ENCODE results near the gene QSOX2.

Gene QSOX2

DNA sequence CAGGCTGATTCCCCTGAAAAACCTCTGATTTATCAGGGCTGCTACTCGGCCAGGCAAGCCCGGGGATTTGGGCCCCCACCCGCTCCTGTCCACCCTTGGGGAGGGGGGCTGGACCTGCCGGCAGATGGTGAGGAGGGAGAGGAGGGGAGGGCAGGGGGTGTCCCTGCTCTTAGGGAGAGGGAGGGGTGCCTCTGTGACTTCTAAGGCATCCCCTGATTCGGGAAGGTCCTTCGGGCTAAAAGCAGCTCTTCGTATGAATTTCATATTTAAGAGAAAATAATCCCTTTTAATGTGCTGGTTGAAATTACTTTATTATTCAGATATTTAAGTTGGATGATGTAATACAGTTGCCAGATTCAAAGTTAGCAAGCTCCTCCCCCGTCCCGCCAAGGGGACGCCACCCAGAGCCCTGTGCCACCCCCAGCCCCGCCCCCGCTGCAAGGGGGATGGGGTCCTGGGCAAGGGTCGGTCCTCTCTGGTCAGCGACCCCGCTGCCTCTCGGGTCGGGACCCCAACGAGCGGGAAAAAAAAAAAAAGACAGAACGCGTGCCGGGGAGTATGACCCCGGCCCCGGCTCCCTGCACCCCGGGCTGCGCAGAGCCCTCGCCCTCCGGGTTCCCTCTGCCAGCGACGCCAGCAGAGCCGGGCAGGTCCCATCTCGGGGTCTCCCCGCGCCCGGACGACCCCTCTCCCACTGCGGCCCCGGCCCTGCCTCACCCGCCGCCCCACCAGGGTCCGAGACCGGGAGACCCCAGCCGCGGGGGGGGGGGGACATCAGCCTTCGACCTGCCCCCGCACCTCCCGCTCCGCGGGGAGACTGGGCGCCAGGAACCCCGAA, 53.1 kb downstream of the QSOX2 start:
- no peak for DNase-seq (ENCODE audit: low spot score)

DNA sequence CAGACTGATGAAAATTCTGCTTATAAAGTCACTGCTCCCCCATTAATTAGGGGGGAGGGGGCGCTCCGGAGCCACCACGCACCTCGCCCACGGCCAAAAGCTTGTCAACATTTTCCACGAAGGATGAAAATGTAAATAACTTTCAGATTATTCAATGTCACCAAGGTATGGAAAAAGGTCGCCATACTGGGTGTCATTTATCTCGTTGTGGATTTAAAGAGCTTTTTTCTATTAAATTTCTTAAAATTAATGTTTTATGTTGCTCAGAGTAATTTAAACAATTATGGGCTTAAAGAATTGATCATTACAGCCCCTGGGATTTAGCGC, 53.7 kb downstream of the QSOX2 start:
- DNase-seq (ENCODE audit: low spot score) = no peak

DNA sequence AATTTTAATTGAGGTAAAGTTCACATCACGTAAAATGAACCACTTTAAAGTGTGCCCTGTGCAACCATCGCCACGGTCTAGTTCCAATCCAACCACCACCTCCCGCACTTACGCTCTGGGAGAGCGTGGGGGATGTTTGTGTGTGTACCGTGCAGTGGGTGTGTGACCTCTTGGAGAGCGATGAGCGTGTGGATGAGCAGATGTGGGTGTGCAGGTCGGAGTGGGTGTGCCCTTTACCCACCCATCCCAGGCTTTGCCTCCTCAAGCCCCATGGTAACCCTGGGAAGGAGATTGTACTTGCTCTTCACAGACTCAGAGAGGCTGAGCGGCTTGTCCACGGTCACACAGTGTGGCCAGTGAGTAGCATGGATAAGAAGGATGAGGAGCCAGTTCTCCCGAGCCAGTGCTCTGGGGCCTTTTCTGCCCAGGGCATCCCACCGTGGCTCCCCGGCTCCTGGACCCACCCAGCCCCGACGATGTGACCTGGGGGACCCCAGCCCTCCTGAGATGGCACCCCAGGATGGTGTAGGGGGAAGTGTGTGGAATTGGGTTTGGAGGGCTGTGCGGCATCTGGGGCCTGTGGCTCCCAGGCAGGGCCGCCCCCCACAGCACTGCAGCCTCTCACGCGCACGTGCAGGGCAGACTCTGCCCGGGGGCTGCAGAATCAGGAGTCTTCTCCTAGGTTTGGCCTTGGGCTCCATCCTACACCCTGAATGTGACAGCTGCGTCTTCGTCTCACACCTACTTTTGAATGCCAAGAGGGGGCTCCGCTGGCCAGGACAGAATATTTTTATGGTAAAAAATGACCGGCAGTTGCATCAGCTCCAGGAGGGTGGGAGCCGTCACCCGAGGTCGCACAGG, 54.3 kb downstream of the QSOX2 start:
- DNase-seq (ENCODE audit: low spot score) = no peak

DNA sequence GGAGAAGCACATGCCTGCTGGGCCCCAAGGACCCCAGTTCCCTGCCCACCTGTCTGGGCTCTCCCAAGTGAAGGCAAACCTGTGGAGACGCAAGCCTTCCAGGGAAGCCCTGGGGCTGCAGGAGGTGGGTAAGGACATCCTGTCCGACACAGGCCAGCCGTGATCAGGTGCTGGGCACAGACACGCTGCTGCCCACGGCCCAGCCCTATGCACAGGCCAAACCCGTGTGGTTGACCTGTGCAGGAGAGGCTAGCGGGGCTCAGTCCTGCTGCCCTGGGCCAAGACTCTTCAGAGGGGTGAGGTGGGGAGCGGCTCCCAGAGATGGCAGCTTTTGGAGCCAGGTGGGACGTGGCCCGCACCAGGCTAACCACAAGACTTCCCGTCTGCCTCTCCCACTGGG, 55.0 kb downstream of the QSOX2 start:
- DNase-seq (ENCODE audit: low spot score) = no peak

DNA sequence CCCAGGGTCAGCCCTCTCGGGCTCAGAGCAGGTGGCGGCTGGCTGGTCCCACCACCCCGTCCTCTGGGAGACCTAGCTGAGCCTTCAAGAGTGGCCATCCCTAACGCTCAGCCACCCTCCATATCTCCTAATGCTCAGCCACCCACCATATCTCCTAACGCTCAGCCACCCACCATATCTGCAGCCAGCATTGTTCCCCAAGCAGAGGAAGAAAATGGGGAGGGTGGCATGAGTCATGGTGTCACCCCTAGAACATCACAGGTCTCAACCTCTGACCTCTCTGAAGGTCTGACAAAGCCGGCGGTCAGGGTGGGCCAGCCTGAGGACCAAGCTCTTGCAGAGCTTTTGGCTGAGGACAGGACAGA, 55.4 kb downstream of the QSOX2 start:
- DNase-seq (ENCODE audit: low spot score) = no peak

DNA sequence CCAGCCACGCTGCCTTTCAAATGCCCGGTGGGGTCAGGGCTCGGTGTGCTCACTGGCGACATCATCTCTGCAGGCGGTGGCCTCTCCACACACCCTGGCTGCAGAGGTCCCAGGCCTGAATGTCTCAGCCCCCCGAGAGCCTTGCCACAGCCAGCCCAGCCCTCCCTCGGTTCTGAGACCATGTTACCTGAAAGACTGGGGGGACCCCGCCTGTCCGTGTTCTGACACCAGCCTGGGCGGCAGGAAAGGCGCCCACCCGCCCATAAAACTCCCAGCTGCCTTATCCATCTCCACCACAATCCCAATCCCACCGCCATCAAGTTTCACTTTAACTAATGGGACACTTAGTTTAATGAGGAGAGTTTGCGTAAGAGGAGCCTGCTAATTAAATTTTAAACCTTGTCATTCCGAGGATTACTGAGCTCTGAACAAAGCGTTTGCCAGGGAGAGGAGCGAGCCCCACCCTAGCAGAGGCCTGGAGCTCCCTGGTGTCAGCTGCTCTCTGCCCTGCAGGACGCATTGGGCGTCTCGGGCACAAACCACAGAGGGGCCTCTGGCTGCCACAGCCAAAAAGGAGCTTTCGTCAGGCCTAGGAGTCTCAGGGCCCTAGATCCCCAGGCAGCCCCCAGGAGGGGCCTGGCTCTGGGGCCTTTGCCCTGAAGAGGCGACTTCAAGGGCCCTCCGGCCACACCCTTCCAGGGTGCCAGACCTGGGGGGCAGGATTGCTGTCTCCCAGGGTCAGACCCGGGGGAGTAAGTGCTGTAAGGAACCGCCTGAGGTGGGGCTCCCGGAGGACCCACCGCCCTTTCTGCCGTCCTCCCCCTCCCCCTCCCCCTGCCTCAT, 56.0 kb downstream of the QSOX2 start:
- DNase-seq (ENCODE audit: low spot score) = no peak

DNA sequence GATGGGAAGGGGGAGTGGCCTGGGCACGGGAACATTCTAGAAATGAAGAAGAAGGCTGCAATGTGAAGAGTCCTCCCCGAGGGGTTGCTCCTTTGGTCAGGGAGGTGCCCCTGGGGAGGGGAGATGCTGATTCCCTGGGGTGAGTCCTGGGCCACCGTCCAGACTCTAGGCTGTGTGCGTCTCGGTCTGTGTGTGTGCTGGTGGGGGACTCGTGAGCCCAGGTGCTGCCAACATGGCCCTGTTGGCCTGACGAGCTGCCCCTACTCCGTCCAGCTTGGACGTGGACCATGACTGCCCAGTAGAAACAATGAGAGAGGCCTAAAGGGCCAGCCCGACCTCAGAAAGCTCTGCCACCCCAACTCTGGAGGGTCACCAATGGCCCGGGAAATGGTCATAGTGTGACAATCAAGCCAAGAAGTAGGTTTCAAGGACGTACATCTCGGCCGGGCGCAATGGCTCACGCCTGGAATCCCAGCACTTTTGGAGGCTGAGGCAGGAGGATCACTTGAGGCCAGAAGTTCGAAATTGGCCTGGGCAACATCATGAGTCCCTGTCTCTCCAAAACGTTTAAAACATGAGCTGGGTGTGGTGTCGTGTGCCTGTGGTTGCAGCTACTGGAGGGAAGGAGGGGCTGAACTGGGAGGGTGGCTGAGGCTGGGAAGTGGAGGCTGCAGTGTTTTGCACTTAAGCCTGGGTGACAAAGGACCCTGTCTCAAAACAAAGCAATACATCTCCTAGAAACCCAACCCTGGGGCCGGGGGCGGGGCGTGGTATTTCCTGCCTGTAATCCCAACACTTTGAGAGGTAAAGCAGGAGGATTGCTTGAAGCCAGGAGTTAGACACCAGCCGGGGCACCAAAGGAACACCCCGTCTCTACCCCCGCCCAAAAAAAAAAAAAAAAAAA, 57.7 kb downstream of the QSOX2 start:
- no peak for DNase-seq (ENCODE audit: low spot score)

DNA sequence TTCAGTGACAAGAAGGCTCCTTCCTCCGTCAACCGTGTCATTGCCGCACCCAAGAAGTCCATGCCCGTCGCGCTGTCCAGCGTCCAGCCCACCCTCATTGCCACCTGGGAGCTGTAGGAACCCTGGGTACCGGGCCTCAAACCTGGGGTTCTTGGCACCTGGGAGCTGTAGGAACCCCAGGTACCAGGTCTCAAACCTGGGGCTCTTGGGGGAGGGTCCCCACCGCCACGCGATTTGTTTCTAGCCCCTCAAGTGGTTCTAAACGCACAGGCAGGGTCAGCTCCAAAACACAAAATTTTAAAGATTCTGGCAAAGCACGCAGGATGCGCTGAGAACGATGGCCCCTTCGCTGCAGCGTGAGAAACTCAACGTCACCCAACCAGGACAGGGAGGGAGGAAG, 58.4 kb downstream of the QSOX2 start:
- DNase-seq (ENCODE audit: low spot score) = no peak

DNA sequence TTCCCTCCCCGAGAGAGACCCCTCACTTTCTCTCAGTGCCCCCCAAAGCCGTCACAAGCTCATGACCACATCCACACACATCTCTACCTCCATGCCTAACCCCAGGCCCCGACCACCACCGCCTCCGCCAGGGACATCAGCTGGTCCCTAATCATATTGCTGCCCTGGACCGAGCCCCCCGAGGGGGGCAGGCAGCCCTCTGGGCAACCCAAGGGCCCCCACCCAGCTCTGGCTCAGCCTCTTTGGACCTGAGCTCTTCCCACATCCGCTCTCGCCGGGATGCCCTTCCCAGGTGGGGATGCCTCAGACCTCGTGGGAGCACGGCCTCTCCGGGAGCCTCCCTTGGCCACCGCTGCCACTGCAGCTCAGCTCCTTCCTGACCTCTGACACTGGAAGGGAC, 59.2 kb downstream of the QSOX2 start:
- DNase-seq (ENCODE audit: low spot score) = no peak

DNA sequence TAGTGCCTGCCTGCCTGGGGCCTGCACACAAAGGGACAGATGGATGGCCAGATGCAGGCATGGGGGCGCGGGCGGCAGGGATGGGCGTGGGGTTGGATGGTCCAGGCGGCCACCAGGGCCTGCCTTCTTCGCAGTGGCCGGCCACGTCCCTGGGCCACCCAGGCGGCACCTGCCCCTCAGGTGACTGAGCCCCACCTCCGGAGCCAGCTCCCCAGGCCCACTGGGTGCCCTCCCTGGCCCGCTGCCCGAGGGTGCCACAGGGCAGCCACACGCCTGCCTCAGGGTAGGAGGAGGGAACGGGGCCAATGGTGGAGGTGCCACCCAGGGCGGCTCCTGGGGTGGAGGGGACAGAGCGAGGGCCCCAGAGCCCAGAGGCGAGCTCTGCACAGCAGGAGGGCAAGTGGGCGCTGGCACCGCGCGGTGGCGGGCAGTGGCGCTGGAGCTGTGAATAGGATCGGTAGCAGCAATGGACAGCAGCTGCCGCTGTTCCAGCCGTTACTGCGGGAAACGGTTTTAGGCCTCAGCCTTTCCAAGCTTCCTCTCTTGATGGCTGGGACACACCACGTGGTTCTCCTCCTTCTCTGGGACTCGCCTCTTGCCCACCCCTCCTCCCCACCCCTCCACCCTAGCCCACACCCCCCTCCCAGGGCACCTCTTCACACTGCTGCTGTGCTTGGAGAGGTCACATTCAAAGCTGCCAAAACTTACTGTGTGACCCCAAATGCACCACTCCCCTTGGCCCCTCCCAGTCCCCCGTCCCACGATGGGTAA, 59.8 kb downstream of the QSOX2 start:
- no peak for DNase-seq (ENCODE audit: low spot score)

DNA sequence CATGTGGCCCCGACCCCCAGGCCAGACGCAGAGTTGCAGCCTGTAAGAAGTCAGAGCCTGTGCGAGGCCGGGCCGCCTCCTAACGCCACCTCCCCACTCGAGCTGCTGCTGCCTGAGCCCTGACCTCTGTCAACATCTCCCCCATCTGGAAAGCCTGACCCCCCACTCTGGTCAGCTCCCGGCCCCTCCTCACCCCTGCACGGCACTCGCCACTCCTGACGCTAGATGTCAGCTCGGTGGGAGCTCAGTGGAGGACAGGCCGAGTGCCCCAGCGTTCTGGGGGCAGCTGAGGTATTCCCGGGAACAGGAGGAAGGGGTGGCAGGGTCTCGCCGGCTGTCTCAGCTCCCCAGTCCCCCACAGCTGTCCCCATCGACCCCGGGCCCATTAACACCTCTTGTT, 60.5 kb downstream of the QSOX2 start:
- no peak for DNase-seq (ENCODE audit: low spot score)

DNA sequence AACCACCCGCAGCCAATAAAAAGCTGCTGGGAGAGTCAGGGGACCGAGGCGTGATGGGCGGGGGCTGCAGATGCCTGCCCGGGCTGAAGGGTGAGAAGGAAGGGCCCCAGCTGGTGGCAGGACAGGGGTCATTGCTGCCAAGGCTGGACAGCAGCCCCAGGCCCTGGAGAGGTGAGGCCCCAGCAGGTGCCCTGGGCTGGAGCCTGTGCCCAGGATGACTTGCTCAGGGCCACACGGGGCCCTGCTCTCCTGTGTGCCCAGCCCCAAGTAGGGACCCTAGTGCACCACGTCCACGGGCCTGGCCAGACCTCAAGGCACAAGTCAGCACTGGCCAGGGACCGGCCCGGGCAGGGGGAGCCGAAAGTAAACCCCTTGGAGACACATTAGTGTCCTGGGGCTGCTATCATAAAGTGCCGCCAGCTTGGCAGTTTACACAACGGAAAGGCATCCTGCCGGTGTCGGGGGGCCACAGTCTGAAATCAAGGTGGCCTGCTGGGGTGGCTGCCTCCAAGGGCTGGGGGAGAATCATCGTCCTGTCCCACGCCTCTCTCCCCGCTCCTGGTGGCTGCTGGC, 62.7 kb downstream of the QSOX2 start:
- no peak for DNase-seq (ENCODE audit: low spot score)

DNA sequence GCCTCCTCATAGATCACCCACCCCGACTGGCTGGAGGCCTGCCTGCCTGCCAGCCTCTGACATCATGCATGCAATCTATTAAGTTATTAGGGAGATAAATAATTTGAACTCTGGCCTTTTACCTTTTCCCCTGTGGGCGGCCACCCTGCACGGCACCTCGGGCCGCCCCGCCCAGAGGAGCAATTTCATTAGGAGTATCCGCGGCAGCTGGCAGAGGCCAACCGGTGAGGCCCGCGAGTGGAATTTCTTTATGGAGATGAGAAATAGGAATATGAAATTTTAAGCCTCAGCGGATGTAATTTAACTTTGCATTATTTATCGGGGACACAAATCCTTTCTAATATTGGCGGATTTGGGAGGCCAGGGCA, 63.2 kb downstream of the QSOX2 start:
- no peak for DNase-seq (ENCODE audit: low spot score)

DNA sequence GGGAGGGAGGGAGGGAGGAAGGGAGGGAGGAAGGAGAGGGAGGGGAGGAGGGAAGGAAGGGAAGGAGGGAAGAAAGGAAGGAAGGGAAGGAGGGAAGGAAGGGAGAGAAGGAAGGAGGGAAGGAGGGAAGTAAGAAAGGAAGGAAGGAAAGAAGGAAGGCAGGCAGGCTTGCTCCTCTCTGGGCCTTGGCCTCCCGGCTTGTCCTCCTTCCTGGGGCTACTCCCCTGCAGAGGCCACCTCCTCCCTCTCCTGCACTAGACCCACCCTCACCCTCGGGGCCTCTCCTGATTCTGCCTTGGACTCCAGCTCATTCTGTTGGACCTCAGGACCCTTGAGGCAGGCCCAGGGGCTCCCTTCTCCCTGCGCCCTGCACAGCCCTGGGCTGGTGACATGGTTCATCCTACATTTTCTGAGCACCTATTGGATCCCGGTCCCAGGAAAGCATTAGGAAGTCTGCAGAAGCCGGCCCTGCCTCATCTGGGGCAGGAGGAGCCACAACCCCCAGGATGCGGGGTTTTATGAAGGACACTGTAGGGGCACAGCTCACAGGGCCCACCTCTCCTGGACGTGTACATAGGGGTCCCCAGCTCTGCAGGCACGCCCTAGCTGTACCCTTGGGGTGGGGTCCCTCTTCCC, 63.7 kb downstream of the QSOX2 start:
- no peak for DNase-seq (ENCODE audit: low spot score)

DNA sequence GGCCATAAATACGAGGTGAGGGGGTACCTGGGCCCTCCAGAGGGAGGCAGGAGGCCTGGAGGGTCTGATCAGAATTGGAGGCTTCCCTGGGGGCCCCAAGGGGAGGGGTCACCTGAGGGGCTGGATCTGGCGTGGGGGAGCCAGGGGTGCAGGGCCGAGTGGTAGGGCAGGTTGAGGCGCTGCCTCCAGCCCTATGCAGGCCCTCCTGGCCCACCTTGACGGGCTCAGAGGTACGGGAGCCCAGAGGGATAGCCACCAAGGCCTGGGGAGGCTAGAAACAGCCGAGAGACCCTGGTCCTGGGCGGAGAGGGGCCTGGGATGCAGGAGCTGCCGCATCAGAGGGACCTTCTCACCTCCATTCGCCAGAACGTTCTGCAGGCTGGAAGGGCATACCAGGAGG, 65.0 kb downstream of the QSOX2 start:
- DNase-seq (ENCODE audit: low spot score) = no peak

DNA sequence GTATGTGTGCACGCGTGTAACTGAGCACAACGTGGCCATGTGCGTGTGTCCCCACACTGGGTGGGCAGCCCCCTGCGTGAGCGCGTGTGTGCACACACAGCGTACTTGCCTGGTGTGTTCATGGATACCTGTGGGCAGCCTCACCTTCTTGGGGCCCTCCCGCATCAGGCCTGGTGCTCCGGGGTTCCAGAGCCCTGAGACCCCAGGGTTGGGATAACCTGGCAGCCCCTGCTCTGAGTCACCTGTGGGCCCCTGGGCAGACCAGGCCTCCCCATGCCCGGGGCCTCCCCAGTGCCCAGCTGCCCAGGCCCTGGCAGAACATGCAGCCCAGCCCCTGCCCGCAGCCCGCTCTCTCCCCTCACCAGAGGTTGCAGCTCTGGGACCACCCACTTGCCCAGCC, 65.9 kb downstream of the QSOX2 start:
- no peak for DNase-seq (ENCODE audit: low spot score)

DNA sequence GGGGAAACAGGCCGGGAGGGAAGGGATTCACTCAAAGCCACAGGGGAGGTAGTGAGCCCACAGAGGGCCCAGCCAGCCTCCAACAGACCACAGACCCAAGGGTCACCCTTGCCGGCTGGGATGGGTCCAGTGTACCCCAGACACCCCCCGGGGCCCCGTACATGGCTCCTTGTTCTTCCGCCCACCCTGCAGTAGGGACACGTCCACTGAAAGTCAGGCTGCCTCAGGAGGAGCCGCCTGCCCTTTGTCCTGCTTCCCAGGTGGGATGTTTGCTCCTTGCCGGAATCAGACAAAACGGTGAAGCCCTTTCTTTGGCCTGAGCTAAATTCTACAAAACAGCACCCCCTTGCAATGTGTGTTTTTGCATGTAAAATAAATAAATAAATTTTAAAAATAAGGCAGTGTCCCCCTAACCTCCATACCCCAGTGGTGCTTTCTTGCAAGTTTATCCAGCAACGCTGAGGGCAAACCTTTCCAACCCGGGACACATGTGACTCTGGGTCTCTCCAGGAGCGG, 66.5 kb downstream of the QSOX2 start:
- DNase-seq (ENCODE audit: low spot score) = no peak

DNA sequence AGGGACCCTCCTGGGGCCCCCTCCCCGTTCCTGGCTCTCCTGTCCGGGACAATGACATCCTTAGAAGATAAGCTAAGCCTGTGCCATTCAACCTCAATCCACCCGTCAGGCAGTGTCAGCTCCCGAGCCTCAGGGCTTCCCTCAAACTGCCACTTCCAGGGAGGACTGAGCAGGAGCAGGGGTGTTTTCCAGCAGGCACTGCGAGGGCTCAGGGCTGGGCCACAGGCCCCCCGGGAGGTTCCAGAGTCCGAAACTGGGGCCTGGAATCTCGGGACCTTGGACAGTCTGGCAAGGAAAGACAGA, 66.9 kb downstream of the QSOX2 start:
- DNase-seq (ENCODE audit: low spot score) = no peak

DNA sequence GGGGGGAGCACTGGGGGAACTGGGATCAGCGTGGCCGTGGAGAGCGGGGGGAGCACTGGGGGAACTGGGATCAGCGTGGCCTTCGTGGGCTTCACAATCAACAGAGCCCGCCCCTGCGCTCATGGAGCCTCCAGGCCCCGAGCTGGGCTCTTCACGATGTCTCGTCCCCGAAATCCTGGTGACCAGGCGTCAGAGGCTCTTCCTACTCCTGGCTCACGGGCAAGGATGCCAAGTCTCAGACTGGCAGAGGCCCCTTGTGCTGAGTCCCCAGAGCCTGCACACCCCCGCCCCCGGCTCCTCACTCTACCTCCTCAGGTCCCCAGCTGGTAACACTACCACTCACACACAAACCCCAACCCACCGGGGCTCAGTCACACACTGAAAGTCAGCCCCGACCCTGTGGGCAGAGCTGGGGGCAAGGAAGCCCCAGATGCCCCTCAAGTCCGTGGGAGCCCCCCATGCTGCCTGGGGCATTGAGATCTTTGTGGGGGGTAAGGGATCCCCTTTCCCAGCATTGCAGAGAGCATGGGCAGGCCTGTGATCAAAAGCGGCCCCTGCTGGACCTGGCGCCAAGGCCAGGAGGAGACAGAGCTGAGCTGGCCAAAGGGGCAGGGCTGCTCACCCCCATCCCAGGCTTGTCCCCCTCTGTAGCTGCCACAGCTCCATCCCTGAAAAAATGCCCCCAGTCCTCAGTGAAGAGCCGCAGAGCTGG, 67.4 kb downstream of the QSOX2 start:
- no peak for DNase-seq (ENCODE audit: low spot score)
